IMR-90 (cell line): ENCODE data around the gene SCN10A.

Experiments used
- BHLHE40 ChIP-seq: fragments of 150-350 bp; IDR thresholded peaks from 2 replicates; pipeline ENCODE4 v1.6.1; 2016; ENCODE audit warnings: mild to moderate bottlenecking, low read depth, low read length
- CEBPB ChIP-seq: IDR thresholded peaks from 2 replicates; pipeline ENCODE4 v1.6.1; 2012; ENCODE audit warnings: low read depth, low read length, improper control_type of control experiment
- CTCF ChIP-seq: conservative IDR thresholded peaks from 2 replicates; pipeline ENCODE4 v1.5.1; 2012; ENCODE audit warnings: mild to moderate bottlenecking, low read depth, low read length, improper control_type of control experiment
- FOS ChIP-seq: fragments of 150-350 bp; IDR thresholded peaks from 2 replicates; pipeline ENCODE4 v1.6.1; 2016; ENCODE audit warnings: low read depth, low read length
- MAFK ChIP-seq: IDR thresholded peaks from 2 replicates; pipeline ENCODE4 v1.6.1; 2012; ENCODE audit warnings: low read depth, low read length, improper control_type of control experiment
- MAZ ChIP-seq: IDR thresholded peaks from 2 replicates; pipeline ENCODE4 v1.6.1; 2012; ENCODE audit warnings: low read depth, mild to moderate bottlenecking, low read length, improper control_type of control experiment, moderate library complexity, borderline replicate concordance
- POLR2A ChIP-seq: IDR thresholded peaks from 2 replicates; pipeline ENCODE4 v1.6.1; 2012; ENCODE audit warnings: mild to moderate bottlenecking, low read depth, low read length
- RAD21 ChIP-seq: IDR thresholded peaks from 2 replicates; pipeline ENCODE4 v1.6.1; 2012; ENCODE audit warnings: low read length, improper control_type of control experiment
- RFX5 ChIP-seq: IDR thresholded peaks from 2 replicates; pipeline ENCODE4 v1.8.0; 2012; ENCODE audit warnings: low read depth, mild to moderate bottlenecking, low read length, moderate library complexity
- USF2 ChIP-seq: fragments of 150-350 bp; IDR thresholded peaks from 2 replicates; pipeline ENCODE4 v1.6.1; 2017; ENCODE audit warnings: mild to moderate bottlenecking, antibody characterized with exemption, low read length, low read depth
- TF ChIP-seq, protein P1 (sequence below): fragments of 150-350 bp; IDR thresholded peaks from 2 replicates; pipeline ENCODE4 v1.6.1; 2016; ENCODE audit warnings: low read depth, mild to moderate bottlenecking, low read length, moderate library complexity, borderline replicate concordance

DNA sequence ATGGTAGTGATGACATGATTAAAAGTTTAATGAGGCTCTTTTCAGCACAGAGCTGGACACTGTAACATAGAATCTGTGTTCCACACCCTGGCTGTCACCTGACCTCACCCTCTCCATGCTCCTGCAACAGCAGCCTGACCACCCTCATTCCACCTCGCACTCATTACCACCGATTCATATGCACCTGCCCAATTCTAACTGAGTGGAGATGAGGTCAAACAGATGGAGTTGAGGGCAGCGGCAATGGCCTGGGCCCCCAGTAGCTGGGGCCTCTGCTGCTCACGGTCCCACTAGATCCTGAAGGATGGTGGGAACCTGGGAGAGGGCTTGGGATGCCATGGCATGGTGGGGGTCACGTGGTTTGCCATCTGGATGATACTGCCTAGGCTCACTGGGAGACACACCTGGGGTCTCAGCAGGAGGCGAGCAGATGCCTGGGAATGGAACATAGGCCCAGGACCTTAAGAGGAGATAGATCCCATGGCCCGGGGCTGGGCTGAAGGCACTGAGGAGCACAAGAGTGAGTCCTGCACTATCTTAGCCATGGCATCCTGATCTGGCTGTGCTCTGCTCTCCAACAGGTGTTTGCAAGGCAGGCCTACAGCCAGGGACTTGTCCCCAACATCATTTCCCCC is 167.9 kb downstream of the SCN10A start:
- TF ChIP-seq POLR2A (no peak), USF2 (no peak), CTCF (no peak), CEBPB (no peak), MAFK (no peak), BHLHE40 (no peak), RAD21 (no peak), FOS (no peak), MAZ (no peak), RFX5 (no peak)
- TF ChIP-seq, protein P1, sequence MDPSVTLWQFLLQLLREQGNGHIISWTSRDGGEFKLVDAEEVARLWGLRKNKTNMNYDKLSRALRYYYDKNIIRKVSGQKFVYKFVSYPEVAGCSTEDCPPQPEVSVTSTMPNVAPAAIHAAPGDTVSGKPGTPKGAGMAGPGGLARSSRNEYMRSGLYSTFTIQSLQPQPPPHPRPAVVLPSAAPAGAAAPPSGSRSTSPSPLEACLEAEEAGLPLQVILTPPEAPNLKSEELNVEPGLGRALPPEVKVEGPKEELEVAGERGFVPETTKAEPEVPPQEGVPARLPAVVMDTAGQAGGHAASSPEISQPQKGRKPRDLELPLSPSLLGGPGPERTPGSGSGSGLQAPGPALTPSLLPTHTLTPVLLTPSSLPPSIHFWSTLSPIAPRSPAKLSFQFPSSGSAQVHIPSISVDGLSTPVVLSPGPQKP: no peak
